Measurements from ENCODE around the gene DERL3. TPM values are rescaled to one million over a fixed set of nuclear protein-coding genes. Genes with fewer than 3 reads are reported as not detected.

DERL3 gene
- total RNA-seq, 1 donor from 2014 or later: 0.12 TPM

GRCh38 chr22:23845265-23846080 is 6.7 kb upstream of the DERL3 start:
- no peak for DNase-seq (ENCODE audit: low read depth)
- H3K4me3 ChIP-seq (ENCODE audit: low read depth, low read length): no peak overlapping the region
- TF ChIP-seq CTCF (conservative IDR thresholded peaks at IDR 0.05; ENCODE audit: low read depth, low read length): no peak

- H3K4me3 ChIP-seq (ENCODE audit: low read depth, low read length): no peak overlapping the region
- no peak for TF ChIP-seq CTCF (conservative IDR thresholded peaks at IDR 0.05; ENCODE audit: low read depth, low read length)
- no peak for DNase-seq (ENCODE audit: low read depth)
Observed at GRCh38 chr22:23844739-23845202, 6.0 kb upstream of the DERL3 start.

GRCh38 chr22:23842599-23842998 is 3.8 kb upstream of the DERL3 start:
- H3K4me3 ChIP-seq (ENCODE audit: low read depth, low read length): no peak overlapping the region
- no peak for DNase-seq (ENCODE audit: low read depth)
- TF ChIP-seq CTCF (conservative IDR thresholded peaks at IDR 0.05; ENCODE audit: low read depth, low read length): no peak

GRCh38 chr22:23841736-23842445 is 3.1 kb upstream of the DERL3 start:
- DNase-seq (ENCODE audit: low read depth): no peak
- H3K4me3 ChIP-seq (ENCODE audit: low read depth, low read length): no peak overlapping the region
- no peak for TF ChIP-seq CTCF (conservative IDR thresholded peaks at IDR 0.05; ENCODE audit: low read depth, low read length)

- no peak for TF ChIP-seq CTCF (conservative IDR thresholded peaks at IDR 0.05; ENCODE audit: low read depth, low read length)
- H3K4me3 ChIP-seq (ENCODE audit: low read depth, low read length): no peak overlapping the region
- no peak for DNase-seq (ENCODE audit: low read depth)
Observed at GRCh38 chr22:23841292-23841691, 2.5 kb upstream of the DERL3 start.

- H3K4me3 ChIP-seq (ENCODE audit: low read depth, low read length): no peak overlapping the region
- no peak for DNase-seq (ENCODE audit: low read depth)
- TF ChIP-seq CTCF (conservative IDR thresholded peaks at IDR 0.05; ENCODE audit: low read depth, low read length): no peak
Observed at GRCh38 chr22:23840026-23840425, 1.2 kb upstream of the DERL3 start.

Data from epithelial cell of proximal tubule (primary cell).